ENCODE results near the gene NRIP1. TPM values are rescaled to one million over a fixed set of nuclear protein-coding genes. Genes with fewer than 3 reads are reported as not detected.

NRIP1 gene
- total and polyA plus RNA-seq, 9 of the 15 experiments (the other 6 are each of a cell fraction or from before 2014, with no cell fraction given) = 4.3 to 42.8 (median 19.6) TPM

DNA sequence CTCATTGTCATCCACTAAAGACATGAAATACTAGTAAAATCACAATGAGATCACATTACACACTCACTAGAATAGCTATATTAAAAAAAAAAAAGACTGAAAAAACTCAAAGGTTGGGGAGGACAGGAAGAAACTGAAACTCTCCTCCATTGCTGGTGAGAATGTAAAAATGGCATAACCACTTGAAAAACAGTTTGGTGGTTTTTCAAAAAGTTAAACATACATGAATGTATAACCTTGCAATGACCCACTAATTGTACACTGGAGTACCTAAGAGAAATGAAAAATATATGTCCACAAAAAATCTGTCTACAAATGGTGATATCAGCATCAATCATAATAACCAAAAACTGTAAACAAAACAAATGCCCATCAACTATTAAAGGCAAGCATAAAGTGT lies 44.0 kb downstream of the NRIP1 start:
- no peaks in the 10 kb centered on the region for H4K20me1 ChIP-seq (replicated peaks; ENCODE audit: control insufficient read depth, insufficient read depth, low read length)
- intact Hi-C loops (cut with micrococcal nuclease) = no loop called here
- CTCF ChIA-PET (ENCODE audit: low intra/inter-chr PET ratio) = no interaction called here

DNA sequence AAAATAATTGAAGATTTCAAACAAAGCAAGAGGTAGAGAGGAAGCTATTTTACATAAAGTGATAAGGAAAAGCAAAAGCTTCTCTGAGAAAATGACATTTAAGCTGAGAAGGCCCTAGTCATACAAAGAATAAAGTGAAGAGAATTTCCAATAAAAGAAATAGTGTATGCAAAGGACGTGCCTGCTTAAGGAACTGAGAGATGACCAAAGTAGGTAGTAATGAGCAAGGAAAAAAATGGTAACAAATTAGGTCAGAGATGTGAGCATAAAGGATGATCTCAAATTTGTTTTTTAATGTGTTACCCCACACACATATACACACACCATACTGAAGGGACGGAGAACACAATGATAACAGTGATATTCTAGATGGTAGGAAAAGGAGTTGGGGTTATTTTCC lies 46.4 kb downstream of the NRIP1 start:
- Histone ChIP-seq H3K4me3 (no peak overlapping the region), H3K36me3 (ENCODE audit: control insufficient read depth, insufficient read depth, low read length) (peaks cover 8% of the 10 kb centered on the region; the same call in 2 of the 3 replicates), H3K4me1 (replicated peaks in 1 of 2; ENCODE audit: control insufficient read depth in 2 of 2, insufficient read depth in 2 of 2, low read length in 2 of 2) (no peaks in the 10 kb centered on the region), H3K9me3 (replicated peaks; ENCODE audit: control insufficient read depth, insufficient read depth, low read depth, low read length) (no peaks in the 10 kb centered on the region), H3K4me2 (ENCODE audit: insufficient read depth, low read length) (no peak overlapping the region), H3K27me3 (ENCODE audit: control insufficient read depth in 2 of 2, insufficient read depth in 2 of 2, low read length in 2 of 2) (no peaks in the 10 kb centered on the region), H3K79me2 (ENCODE audit: control insufficient read depth, insufficient read depth, low read length) (peaks cover 90% of the 10 kb centered on the region), H3K9me1 (ENCODE audit: control insufficient read depth, insufficient read depth, low read length) (no peaks in the 10 kb centered on the region), H4K20me1 (replicated peaks; ENCODE audit: control insufficient read depth, insufficient read depth, low read length) (no peaks in the 10 kb centered on the region), H3K9ac (ENCODE audit: insufficient read depth in 1 of 2, low read depth in 2 of 2, low read length in 2 of 2) (no peak overlapping the region), H3K27ac (ENCODE audit: extremely low read depth, low read depth, low read length) (no peak overlapping the region), H2AFZ (ENCODE audit: low read depth, low read length) (no peak overlapping the region)
- WGBS (ENCODE audit: insufficient coverage, low coverage, missing lambda C conversion rate) = 81% methylated on average over 2 of the region's 2 CpGs
- ChIA-PET POLR2A (no interaction called here), CTCF (ENCODE audit: low intra/inter-chr PET ratio) (no interaction called here)
- intact Hi-C loops (cut with micrococcal nuclease) = no loop called here
- in situ Hi-C loops (cut with MboI) = no loop called here
- BruUV-seq (replicated peaks) = no TSS peak
- no peak for FAIRE-seq
- no peak for ATAC-seq
- no peak for DNase-seq (ENCODE audit: extremely low read depth in 1 of 4, low spot score in 3 of 4)
- TF ChIP-seq ATF1 (CRISPR knock-in tag; IDR thresholded peaks at IDR 0.05) = no peak
- no peak for TF ChIP-seq ATF1 (tag; IDR thresholded peaks at IDR 0.05)
- TF ChIP-seq MTA3 (IDR thresholded peaks at IDR 0.05; ENCODE audit: borderline replicate concordance) = no peak
- TF ChIP-seq ZNF263 (CRISPR knock-in tag; IDR thresholded peaks at IDR 0.05; ENCODE audit: borderline replicate concordance) = no peak
- TF ChIP-seq BDP1 (IDR thresholded peaks at IDR 0.05; ENCODE audit: insufficient read depth, insufficient read length) = no peak
- TF ChIP-seq, protein P1, sequence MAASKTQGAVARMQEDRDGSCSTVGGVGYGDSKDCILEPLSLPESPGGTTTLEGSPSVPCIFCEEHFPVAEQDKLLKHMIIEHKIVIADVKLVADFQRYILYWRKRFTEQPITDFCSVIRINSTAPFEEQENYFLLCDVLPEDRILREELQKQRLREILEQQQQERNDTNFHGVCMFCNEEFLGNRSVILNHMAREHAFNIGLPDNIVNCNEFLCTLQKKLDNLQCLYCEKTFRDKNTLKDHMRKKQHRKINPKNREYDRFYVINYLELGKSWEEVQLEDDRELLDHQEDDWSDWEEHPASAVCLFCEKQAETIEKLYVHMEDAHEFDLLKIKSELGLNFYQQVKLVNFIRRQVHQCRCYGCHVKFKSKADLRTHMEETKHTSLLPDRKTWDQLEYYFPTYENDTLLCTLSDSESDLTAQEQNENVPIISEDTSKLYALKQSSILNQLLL (CRISPR knock-in tag; IDR thresholded peaks at IDR 0.05; ENCODE audit: borderline replicate concordance) = no peak
- TF ChIP-seq CCNT2 (IDR thresholded peaks at IDR 0.05; ENCODE audit: borderline replicate concordance, extremely low read depth, insufficient read length, low read depth, low read length) = no peak
- TF ChIP-seq, protein P2, sequence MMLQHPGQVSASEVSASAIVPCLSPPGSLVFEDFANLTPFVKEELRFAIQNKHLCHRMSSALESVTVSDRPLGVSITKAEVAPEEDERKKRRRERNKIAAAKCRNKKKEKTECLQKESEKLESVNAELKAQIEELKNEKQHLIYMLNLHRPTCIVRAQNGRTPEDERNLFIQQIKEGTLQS (IDR thresholded peaks at IDR 0.05) = no peak
- TF ChIP-seq, protein P2 (CRISPR knock-in tag; conservative IDR thresholded peaks at IDR 0.05) = no peak
- TF ChIP-seq NRF1 (conservative IDR thresholded peaks at IDR 0.05 in 1 of 2, IDR thresholded peaks at IDR 0.05 in 1 of 2) = no peak
- TF ChIP-seq, protein P3, sequence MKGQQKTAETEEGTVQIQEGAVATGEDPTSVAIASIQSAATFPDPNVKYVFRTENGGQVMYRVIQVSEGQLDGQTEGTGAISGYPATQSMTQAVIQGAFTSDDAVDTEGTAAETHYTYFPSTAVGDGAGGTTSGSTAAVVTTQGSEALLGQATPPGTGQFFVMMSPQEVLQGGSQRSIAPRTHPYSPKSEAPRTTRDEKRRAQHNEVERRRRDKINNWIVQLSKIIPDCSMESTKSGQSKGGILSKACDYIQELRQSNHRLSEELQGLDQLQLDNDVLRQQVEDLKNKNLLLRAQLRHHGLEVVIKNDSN (CRISPR knock-in tag; IDR thresholded peaks at IDR 0.05) = no peak
- TF ChIP-seq U2AF2 (optimal IDR thresholded peaks at IDR 0.05; ENCODE audit: low read depth, low read length) = no peak

More for the DNA sequence above, 44.0 kb downstream of the NRIP1 start:
- H3K9ac ChIP-seq (ENCODE audit: insufficient read depth in 1 of 2, low read depth in 2 of 2, low read length in 2 of 2) = no peak overlapping the region
- TF ChIP-seq ZNF444 (CRISPR knock-in tag; IDR thresholded peaks at IDR 0.05) = no peak
- no peak for TF ChIP-seq NBN (IDR thresholded peaks at IDR 0.05; ENCODE audit: low read depth)
- no peak for TF ChIP-seq ZNF785 (CRISPR knock-in tag; IDR thresholded peaks at IDR 0.05)
- TF ChIP-seq HMG20A (CRISPR knock-in tag; conservative IDR thresholded peaks at IDR 0.05) = no peak
- TF ChIP-seq ZFPM2 (CRISPR knock-in tag; IDR thresholded peaks at IDR 0.05) = no peak
- TF ChIP-seq TGIF2 (CRISPR knock-in tag; IDR thresholded peaks at IDR 0.05) = no peak
- TF ChIP-seq ERF (CRISPR knock-in tag; IDR thresholded peaks at IDR 0.05) = no peak
- no peaks in the 10 kb centered on the region for H3K4me1 ChIP-seq (replicated peaks in 1 of 2; ENCODE audit: control insufficient read depth in 2 of 2, insufficient read depth in 2 of 2, low read length in 2 of 2)
- ATAC-seq = no peak
- no peak overlapping the region for H3K4me2 ChIP-seq (ENCODE audit: insufficient read depth, low read length)
- FAIRE-seq = no peak
- no TSS peak for BruUV-seq (replicated peaks)
- peaks cover 90% of the 10 kb centered on the region for H3K79me2 ChIP-seq (ENCODE audit: control insufficient read depth, insufficient read depth, low read length)
- POLR2A ChIA-PET = no interaction called here
- H3K4me3 ChIP-seq = no peak overlapping the region
- no peak overlapping the region for H3K27ac ChIP-seq (ENCODE audit: extremely low read depth, low read depth, low read length)
- no peak for DNase-seq (ENCODE audit: extremely low read depth in 1 of 4, low spot score in 3 of 4)
- H3K27me3 ChIP-seq (ENCODE audit: control insufficient read depth in 2 of 2, insufficient read depth in 2 of 2, low read length in 2 of 2) = no peaks in the 10 kb centered on the region
- no peak overlapping the region for H2AFZ ChIP-seq (ENCODE audit: low read depth, low read length)
- no peaks in the 10 kb centered on the region; the same call in 2 of the 3 replicates for H3K36me3 ChIP-seq (ENCODE audit: control insufficient read depth, insufficient read depth, low read length)
- H3K9me1 ChIP-seq (ENCODE audit: control insufficient read depth, insufficient read depth, low read length) = no peaks in the 10 kb centered on the region
- in situ Hi-C loops (cut with MboI) = no loop called here
- no peaks in the 10 kb centered on the region for H3K9me3 ChIP-seq (replicated peaks; ENCODE audit: control insufficient read depth, insufficient read depth, low read depth, low read length)

Measured in K562 (cell line).